Activated CD8-positive, alpha-beta T cell treated with anti-CD3 and anti-CD28 coated beads for 36 hours (primary cell): ENCODE data around the gene CDH23. TPM values are rescaled to one million over a fixed set of nuclear protein-coding genes. Genes with fewer than 3 reads are reported as not detected.
A peak's percentile ranks its signal among the peaks of the same experiment; 100 is the strongest.

ENCODE experiments used
- ATAC-seq: fragments of 200-7000 bp; cut with Tn5 transposase; one replicate; pipeline ENCODE4 v1.10.0; 2021; ENCODE audit warnings: mild to moderate bottlenecking, moderate library complexity
- CTCF ChIA-PET: fragments of 350-600 bp; sonication (Branson Sonifier 250); formaldehyde crosslinking; loops from one replicate; lab custom pipeline; 2021; ENCODE audit warnings: antibody characterized with exemption; lab: Charles Lee
- POLR2A ChIA-PET: fragments of 350-600 bp; sonication (Branson Sonifier 250); formaldehyde crosslinking; loops from one replicate; lab custom pipeline; 2021; ENCODE audit warnings: antibody characterized with exemption; lab: Charles Lee
- DNase-seq: peaks from one replicate; pipeline ENCODE4 v3.0.0-alpha.2; 2020
- H3K27ac Mint-ChIP-seq: one replicate; pipeline ENCODE4 v1.8.0; 2021; ENCODE audit warnings: mild to moderate bottlenecking, mixed read lengths
- H3K27me3 Mint-ChIP-seq: one replicate; pipeline ENCODE4 v1.8.0; 2021; ENCODE audit warnings: mixed read lengths
- H3K36me3 Mint-ChIP-seq: one replicate; pipeline ENCODE4 v1.8.0; 2021; ENCODE audit warnings: low read depth, mixed read lengths
- H3K4me1 Mint-ChIP-seq: one replicate; pipeline ENCODE4 v1.8.0; 2021; ENCODE audit warnings: low read depth, mixed read lengths
- H3K4me3 Mint-ChIP-seq: one replicate; pipeline ENCODE4 v1.8.0; 2021; ENCODE audit warnings: mild to moderate bottlenecking, moderate library complexity, mixed read lengths
- H3K9me3 Mint-ChIP-seq: one replicate; pipeline ENCODE4 v1.8.0; 2021; ENCODE audit warnings: mixed read lengths
- intact Hi-C: fragments of 100-400 bp; cut with micrococcal nuclease; formaldehyde crosslinking; loops from one replicate; pipeline ENCODE4 v1.10.0; 2022
- total RNA-seq, 2 experiments: library from RNA; stranded (reverse); gene quantifications; one replicate each; pipeline ENCODE4 v1.2.3, GENCODE V29; 2021
- TF ChIP-seq, protein P1 (sequence below): fragments of 200-600 bp; IDR thresholded peaks from one replicate; pipeline ENCODE4 v1.8.0; 2022; ENCODE audit warnings: antibody characterized with exemption, mild to moderate bottlenecking

Gene CDH23
- total RNA-seq = 1 to 10 TPM; 2.4 to 2.7 TPM

DNA sequence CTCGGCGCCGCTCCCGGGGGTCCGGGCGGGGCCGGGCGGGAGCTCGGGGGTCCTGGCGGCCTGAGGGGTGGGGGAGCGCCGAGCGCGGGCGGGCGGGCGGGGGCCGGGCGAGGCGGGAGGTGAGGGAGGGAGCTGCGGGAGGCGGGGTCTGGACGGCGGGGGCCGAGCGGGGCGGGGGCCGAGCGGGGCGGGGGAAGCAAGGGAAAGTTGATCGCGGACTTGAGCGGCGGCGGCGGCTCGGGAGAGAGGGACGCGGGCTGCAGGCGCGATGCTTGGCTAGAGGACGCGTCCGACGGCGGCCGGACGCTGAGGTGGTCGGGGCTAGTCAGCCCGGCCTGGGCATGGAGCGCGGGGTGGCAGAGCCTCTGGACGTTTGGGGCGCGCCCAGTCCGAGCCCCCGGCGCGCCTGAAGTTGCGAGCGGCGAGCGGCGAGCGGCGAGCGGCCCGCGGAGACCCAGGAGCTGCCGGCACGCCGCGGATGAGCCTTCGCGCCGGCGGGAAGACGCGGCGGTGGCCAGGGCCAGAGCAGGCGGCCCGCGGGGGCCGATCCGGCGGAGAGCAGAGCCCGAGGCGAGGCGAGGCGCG lies at the start of gene CDH23:
TSS of gene CDH23 (plus strand) at position 210 of the 585 bp plus-strand sequence. CDS start 42,912 bp downstream, outside the sequence.
- intact Hi-C loops = loop anchor here (5.0 to 10.0 kb wide), 2 partner anchors 170 to 218 kb away; no protein-coding TSS in a partner anchor
- H3K9me3 Mint-ChIP-seq = no peaks in the 10 kb centered on the region
- POLR2A ChIA-PET = no interaction called here

DNA sequence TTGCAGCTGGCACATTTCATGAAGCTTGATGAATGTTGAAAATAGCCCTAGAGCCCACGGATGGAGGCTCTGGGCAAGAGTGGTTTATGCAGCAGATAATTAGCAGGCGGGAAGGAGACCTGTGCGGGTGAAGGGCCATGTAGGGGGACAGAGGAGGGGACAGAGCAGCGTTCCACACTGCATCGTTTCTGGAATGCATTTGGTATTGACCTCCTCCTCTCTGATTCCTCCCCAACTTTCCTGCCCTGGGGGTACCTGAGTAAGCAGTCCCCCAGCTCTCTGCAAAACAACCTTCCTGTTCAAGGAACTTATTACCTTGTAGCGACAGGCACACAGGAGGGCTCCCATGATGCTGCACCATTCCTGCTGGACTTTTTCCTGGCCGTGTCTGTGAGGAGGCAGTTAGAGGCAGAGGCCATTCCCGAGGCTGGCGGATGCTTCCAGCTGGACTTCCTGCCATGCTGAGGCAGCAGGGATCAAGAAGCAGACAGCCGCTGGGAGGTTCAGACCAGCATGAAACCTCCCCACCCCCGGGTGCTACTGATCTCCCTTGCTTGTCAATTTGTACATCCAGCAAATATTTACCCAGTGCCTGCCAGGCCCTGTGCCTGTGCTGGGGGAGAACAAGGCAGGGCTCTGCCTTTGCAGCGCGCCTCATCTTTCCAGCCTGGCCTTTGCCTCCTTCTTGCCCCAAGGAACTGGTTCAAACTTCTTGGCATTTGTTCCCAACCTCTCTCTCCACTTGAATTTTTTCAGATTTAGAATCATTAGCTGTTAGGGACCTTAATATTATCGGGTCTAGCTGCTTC lies 48.9 kb upstream of the CDH23 start:
- TF ChIP-seq, protein P1, sequence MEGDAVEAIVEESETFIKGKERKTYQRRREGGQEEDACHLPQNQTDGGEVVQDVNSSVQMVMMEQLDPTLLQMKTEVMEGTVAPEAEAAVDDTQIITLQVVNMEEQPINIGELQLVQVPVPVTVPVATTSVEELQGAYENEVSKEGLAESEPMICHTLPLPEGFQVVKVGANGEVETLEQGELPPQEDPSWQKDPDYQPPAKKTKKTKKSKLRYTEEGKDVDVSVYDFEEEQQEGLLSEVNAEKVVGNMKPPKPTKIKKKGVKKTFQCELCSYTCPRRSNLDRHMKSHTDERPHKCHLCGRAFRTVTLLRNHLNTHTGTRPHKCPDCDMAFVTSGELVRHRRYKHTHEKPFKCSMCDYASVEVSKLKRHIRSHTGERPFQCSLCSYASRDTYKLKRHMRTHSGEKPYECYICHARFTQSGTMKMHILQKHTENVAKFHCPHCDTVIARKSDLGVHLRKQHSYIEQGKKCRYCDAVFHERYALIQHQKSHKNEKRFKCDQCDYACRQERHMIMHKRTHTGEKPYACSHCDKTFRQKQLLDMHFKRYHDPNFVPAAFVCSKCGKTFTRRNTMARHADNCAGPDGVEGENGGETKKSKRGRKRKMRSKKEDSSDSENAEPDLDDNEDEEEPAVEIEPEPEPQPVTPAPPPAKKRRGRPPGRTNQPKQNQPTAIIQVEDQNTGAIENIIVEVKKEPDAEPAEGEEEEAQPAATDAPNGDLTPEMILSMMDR = no peak
- H3K4me1 Mint-ChIP-seq = peaks cover 20% of the 10 kb centered on the region
- H3K27ac Mint-ChIP-seq = no peak overlapping the region
- POLR2A ChIA-PET = no interaction called here
- H3K27me3 Mint-ChIP-seq = no peaks in the 10 kb centered on the region
- intact Hi-C loops = no loop called here
- H3K36me3 Mint-ChIP-seq = no peaks in the 10 kb centered on the region
- ATAC-seq = no peak
- CTCF ChIA-PET = no interaction called here
- no peak overlapping the region for H3K4me3 Mint-ChIP-seq
- no peaks in the 10 kb centered on the region for H3K9me3 Mint-ChIP-seq
- no peak for DNase-seq

More for the DNA sequence above, at the start of gene CDH23:
- CTCF ChIA-PET = interaction anchor here (0.6 to 5.7 kb wide), 10 partner anchors 13 to 311 kb away, joined by 3 to 60 read pairs (median 4); no protein-coding TSS in a partner anchor
- Mint-ChIP-seq H3K27ac (no peak within 1 kb of the TSS), H3K36me3 (no peaks in the 10 kb centered on the region), H3K4me3 (peak within 1 kb of the TSS; percentile 33), H3K27me3 (peaks cover 45% of the 10 kb centered on the region), H3K4me1 (no peaks in the 10 kb centered on the region)
- peak; percentile 38 for ATAC-seq
- TF ChIP-seq, protein P1 = no peak
- no peak for DNase-seq

GRCh38 chr10:71348850-71349249 lies 47.9 kb upstream of the CDH23 start:
- H3K4me3 Mint-ChIP-seq = no peak overlapping the region
- no peaks in the 10 kb centered on the region for H3K9me3 Mint-ChIP-seq
- peaks cover 20% of the 10 kb centered on the region for H3K4me1 Mint-ChIP-seq
- H3K27ac Mint-ChIP-seq = no peak overlapping the region
- ChIA-PET POLR2A (no interaction called here), CTCF (no interaction called here)
- DNase-seq (no peak), ATAC-seq (no peak)
- intact Hi-C loops = no loop called here
- H3K36me3 Mint-ChIP-seq = no peaks in the 10 kb centered on the region
- no peaks in the 10 kb centered on the region for H3K27me3 Mint-ChIP-seq
- TF ChIP-seq, protein P1 = no peak

DNA sequence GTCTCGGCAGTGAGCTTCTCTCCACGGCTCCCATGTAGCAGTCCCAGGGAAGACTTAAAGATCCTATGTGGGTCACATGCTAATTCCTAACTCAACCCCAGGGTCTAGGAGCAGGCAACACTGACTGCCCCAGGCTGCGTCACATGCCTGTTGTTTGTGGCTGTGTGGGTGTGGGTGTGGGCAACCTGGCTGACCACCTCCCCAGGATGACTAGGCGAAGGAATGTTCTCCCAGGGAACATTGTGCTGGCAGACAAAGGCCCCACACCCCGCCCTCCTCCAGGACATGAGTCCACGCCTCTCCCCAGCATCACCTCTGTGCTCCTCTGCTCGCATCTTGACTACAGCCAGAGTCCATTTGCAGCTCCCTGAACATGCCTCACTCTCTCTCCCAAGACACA lies 47.3 kb upstream of the CDH23 start:
- ChIA-PET CTCF (no interaction called here), POLR2A (no interaction called here)
- ATAC-seq = no peak
- Mint-ChIP-seq H3K9me3 (no peaks in the 10 kb centered on the region), H3K27ac (no peak overlapping the region), H3K36me3 (no peaks in the 10 kb centered on the region), H3K4me1 (peaks cover 20% of the 10 kb centered on the region), H3K4me3 (no peak overlapping the region), H3K27me3 (no peaks in the 10 kb centered on the region)
- DNase-seq = no peak
- intact Hi-C loops = no loop called here
- TF ChIP-seq, protein P1 = no peak

GRCh38 chr10:71351087-71351486 lies 45.6 kb upstream of the CDH23 start:
- ChIA-PET POLR2A (interaction anchor here (0.7 kb wide), 1 partner anchor 31 kb away, joined by 3 read pairs; no protein-coding TSS in a partner anchor), CTCF (interaction anchor here (0.8 to 1.3 kb wide), 2 partner anchors 32 to 37 kb away, joined by 3 read pairs; partner anchors contain the start of gene SLC29A3)
- Mint-ChIP-seq H3K36me3 (peaks cover 1% of the 10 kb centered on the region), H3K4me3 (no peak overlapping the region), H3K27me3 (no peaks in the 10 kb centered on the region), H3K9me3 (no peaks in the 10 kb centered on the region), H3K27ac (no peak overlapping the region), H3K4me1 (peaks cover 20% of the 10 kb centered on the region)
- ATAC-seq = no peak
- DNase-seq = peak; percentile 5
- TF ChIP-seq, protein P1 = no peak
- intact Hi-C loops = no loop called here
